Ascending aorta (tissue), 2 donors: ENCODE measurements around the gene MPG. TPM values are rescaled to one million over a fixed set of nuclear protein-coding genes. Genes with fewer than 3 reads are reported as not detected.
A peak's percentile ranks its signal among the peaks of the same experiment; 100 is the strongest.

Experiments
- DNase-seq, 2 donors: peaks; one replicate each; pipeline ENCODE4 v3.0.0-alpha.2; 2019; ENCODE audit warnings: low spot score in 2 of 2
- H3K27ac ChIP-seq, 2 donors: fragments of 200-600 bp; sonication (generic); one replicate each; pipeline ENCODE4 v1.5.1; 2016 to 2017; ENCODE audit warnings: mild to moderate bottlenecking in 1 of 2
- H3K27me3 ChIP-seq: fragments of 200-600 bp; sonication (generic); one replicate; pipeline ENCODE4 v1.5.1; 2017
- H3K36me3 ChIP-seq, 2 donors: fragments of 200-600 bp; sonication (generic); one replicate each; pipeline ENCODE4 v1.5.1; 2016
- H3K4me1 ChIP-seq, 2 donors: fragments of 200-600 bp; sonication (generic); one replicate each; pipeline ENCODE4 v1.5.1; 2016 to 2017; ENCODE audit warnings: mild to moderate bottlenecking in 1 of 2
- H3K4me3 ChIP-seq, 2 donors: fragments of 200-600 bp; sonication (generic); one replicate each; pipeline ENCODE4 v1.5.1; 2016 to 2017; ENCODE audit warnings: mild to moderate bottlenecking in 1 of 2
- H3K9me3 ChIP-seq, 2 donors: fragments of 200-600 bp; sonication (generic); one replicate each; pipeline ENCODE4 v1.5.1; 2016
- intact Hi-C: fragments of 100-400 bp; cut with DNase I; formaldehyde crosslinking; loops from one replicate; pipeline ENCODE4 v1.15.1; 2023
- total RNA-seq: library from RNA; depleted of rRNA; stranded (reverse); fragments of >200 nt; gene quantifications from one replicate; pipeline ENCODE4 v1.1.0, GENCODE V29; 2016
- TF ChIP-seq, protein P1 (sequence below), 3 experiments: fragments of 200-600 bp in 2 of 3; fragments of 450-650 bp in 1 of 3; sonication (generic) in 2 of 3; IDR thresholded peaks; one replicate each; pipeline ENCODE4 v1.5.1; 2016 to 2019; ENCODE audit warnings: antibody characterized with exemption in 3 of 3, mild to moderate bottlenecking in 1 of 3, moderate library complexity in 1 of 3

Gene MPG
- total RNA-seq, 1 donor from 2014 or later, result 406 TPM

GRCh38 chr16:114327-114726 is 36.3 kb downstream of the MPG start:
- no peak overlapping the region for H3K27ac ChIP-seq
- H3K36me3 ChIP-seq, result peaks cover 23 to 40% of the 10 kb centered on the region in 2 donors
- TF ChIP-seq, protein P1, sequence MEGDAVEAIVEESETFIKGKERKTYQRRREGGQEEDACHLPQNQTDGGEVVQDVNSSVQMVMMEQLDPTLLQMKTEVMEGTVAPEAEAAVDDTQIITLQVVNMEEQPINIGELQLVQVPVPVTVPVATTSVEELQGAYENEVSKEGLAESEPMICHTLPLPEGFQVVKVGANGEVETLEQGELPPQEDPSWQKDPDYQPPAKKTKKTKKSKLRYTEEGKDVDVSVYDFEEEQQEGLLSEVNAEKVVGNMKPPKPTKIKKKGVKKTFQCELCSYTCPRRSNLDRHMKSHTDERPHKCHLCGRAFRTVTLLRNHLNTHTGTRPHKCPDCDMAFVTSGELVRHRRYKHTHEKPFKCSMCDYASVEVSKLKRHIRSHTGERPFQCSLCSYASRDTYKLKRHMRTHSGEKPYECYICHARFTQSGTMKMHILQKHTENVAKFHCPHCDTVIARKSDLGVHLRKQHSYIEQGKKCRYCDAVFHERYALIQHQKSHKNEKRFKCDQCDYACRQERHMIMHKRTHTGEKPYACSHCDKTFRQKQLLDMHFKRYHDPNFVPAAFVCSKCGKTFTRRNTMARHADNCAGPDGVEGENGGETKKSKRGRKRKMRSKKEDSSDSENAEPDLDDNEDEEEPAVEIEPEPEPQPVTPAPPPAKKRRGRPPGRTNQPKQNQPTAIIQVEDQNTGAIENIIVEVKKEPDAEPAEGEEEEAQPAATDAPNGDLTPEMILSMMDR (IDR thresholded peaks at IDR 0.05), result no peak
- DNase-seq, result no peak
- intact Hi-C loops, result no loop called here
- H3K9me3 ChIP-seq, result no peaks in the 10 kb centered on the region
- H3K4me3 ChIP-seq, result no peak overlapping the region
- no peaks in the 10 kb centered on the region for H3K27me3 ChIP-seq
- peaks cover 0 to 3% of the 10 kb centered on the region in 2 donors for H3K4me1 ChIP-seq

DNA sequence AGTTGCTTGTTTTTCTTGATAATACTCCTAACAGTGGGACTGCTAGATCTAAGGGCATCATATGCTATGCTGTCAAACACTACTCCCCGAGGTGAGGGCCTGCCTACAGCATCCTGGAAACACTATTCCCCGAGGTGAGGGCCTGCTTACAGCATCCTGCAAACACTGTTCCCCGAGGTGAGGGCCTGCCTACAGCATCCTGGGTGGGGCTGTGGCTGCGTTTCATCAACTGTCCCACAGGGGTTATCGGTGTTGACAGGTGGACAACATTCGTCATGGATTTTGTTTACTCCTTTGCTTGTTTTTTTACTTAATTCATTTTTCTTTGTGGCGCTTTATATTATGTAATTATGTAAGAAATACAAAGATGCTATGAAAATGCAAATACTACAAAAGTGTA is 38.0 kb downstream of the MPG start:
- no peaks in the 10 kb centered on the region for H3K9me3 ChIP-seq
- intact Hi-C loops, result no loop called here
- peaks cover 13 to 27% of the 10 kb centered on the region in 2 donors for H3K36me3 ChIP-seq
- H3K4me3 ChIP-seq, result no peak overlapping the region
- H3K27ac ChIP-seq, result no peak overlapping the region
- no peak for DNase-seq
- H3K27me3 ChIP-seq, result no peaks in the 10 kb centered on the region
- H3K4me1 ChIP-seq, result peaks cover 0 to 3% of the 10 kb centered on the region in 2 donors
- TF ChIP-seq, protein P1 (IDR thresholded peaks at IDR 0.05), result no peak

GRCh38 chr16:117379-118365 is 39.6 kb downstream of the MPG start:
- intact Hi-C loops, result no loop called here
- Histone ChIP-seq H3K9me3 (no peaks in the 10 kb centered on the region), H3K4me1 (peaks cover 0 to 3% of the 10 kb centered on the region in 2 donors), H3K27me3 (no peaks in the 10 kb centered on the region), H3K27ac (no peak overlapping the region), H3K36me3 (peaks cover 0 to 14% of the 10 kb centered on the region in 2 donors), H3K4me3 (no peak overlapping the region)
- DNase-seq, result no peak
- TF ChIP-seq, protein P1 (IDR thresholded peaks at IDR 0.05), result peak; percentile 24 to 50 (median 38)

GRCh38 chr16:118857-119256 is 40.8 kb downstream of the MPG start:
- Histone ChIP-seq H3K4me3 (no peak overlapping the region), H3K36me3 (peaks cover 4 to 17% of the 10 kb centered on the region in 2 donors), H3K9me3 (no peaks in the 10 kb centered on the region), H3K4me1 (no peaks in the 10 kb centered on the region), H3K27me3 (no peaks in the 10 kb centered on the region), H3K27ac (no peak overlapping the region)
- TF ChIP-seq, protein P1 (IDR thresholded peaks at IDR 0.05), result no peak
- DNase-seq, result no peak
- intact Hi-C loops, result no loop called here

- H3K4me3 ChIP-seq, result no peak overlapping the region
- intact Hi-C loops, result no loop called here
- H3K27me3 ChIP-seq, result no peaks in the 10 kb centered on the region
- H3K4me1 ChIP-seq, result no peaks in the 10 kb centered on the region
- peaks cover 4 to 17% of the 10 kb centered on the region in 2 donors for H3K36me3 ChIP-seq
- no peak overlapping the region for H3K27ac ChIP-seq
- DNase-seq, result no peak
- no peaks in the 10 kb centered on the region for H3K9me3 ChIP-seq
- TF ChIP-seq, protein P1 (IDR thresholded peaks at IDR 0.05), result no peak
Observed at GRCh38 chr16:119295-119694, 41.3 kb downstream of the MPG start.
